Hindlimb muscle (tissue), 1 donor: ENCODE measurements around the gene PXN. TPM values are rescaled to one million over a fixed set of nuclear protein-coding genes. Genes with fewer than 3 reads are reported as not detected.
"Not testable (repeated sequence)": the region's sequence is repeated elsewhere in the genome, so short reads cannot be mapped to it uniquely, and the experiment has no call there.

Source experiments
- DNase-seq: peaks from one replicate; pipeline ENCODE4 v3.0.0-alpha.2; 2013
- polyA plus RNA-seq: library from polyadenylated mRNA; unstranded; fragments of 120-200 nt; gene quantifications from one replicate; pipeline ENCODE4 v1.2.1, GENCODE V29; 2013; ENCODE audit not compliant: insufficient read length

The PXN gene
- polyA plus RNA-seq, 1 donor: 233 TPM

DNA sequence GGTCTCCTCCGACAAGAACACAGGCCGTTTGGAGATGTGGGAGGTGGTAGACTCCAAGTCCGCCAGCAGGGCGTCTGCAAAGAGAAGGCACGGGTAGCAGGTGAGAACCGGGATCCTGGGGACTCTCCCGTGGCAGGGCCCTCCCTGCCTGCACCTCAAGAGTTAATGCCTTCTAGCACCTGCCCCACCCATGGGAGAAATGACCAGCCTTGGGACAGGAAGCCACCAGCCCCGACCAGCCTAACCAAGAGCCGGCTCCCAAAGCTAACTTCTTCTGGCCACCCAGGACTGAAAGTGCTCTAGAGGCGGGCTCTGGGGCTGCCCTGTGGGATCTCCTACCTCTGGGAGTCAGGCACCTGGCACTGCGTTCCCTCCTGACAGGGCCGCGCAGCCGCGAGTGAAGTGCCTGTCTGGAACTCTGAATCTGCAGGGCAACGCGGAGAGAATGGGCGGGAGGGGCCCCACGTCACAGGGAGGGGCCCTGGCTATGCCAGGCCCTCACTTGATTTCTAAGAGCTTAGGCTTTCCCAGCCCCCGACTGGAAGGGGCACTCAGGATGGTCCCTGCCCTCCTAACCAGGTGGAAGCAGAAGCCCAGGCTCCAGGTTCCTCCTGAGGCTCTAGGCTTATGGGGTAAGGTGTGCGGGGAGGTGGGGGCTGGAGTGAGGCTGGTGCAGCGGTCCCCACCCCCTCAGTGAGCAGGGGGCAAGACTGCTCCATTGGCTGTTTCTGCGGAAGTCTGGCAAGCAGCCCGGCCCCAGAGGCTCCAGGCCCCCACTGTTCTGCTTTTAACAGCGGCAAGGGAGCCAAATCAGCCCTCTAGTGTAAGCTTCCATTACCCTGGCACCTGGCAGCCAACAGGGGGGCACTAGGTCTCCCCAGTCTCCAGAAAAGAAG is 41.0 kb downstream of the PXN start:
- no peak for DNase-seq

DNA sequence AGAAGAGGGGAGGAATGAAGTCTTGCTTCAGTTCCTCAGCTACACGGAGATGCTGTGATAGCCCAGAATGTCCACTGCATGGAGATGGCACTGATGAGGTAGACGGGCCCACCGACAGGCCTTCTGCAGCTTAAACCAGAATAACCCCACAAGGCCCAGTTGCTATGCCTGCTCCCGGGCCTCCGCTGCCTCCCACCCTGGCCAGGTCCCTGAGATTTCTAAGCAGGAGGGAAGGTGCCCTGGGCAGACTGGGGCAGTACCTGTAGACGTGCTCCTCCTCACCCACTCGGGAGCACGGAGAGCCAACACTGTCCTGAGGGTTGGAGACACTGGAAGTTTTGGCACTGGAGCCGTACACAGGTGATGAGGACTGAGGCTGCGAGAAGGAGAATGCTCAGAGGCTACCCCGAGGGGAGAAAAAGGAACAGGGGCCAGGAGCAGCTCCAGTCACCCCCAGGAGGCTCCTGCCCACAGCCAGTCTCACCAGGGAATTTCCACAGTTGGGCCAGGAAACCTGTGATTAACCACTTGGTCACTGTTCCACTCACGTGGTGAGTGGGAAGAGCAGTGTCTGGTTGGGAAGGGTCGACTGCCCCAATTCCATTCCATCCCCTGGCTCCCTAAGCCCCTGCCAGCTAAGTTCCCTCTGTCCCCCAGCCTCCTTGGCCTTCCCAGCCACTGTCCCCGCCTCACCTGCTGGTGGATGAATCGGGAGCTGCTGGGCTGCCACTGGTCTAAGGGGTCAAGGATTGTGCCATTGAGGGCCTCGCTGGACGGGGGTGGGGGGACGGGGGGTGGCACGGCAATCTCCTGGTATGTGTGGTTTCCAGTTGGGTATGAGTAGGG is 41.8 kb downstream of the PXN start:
- DNase-seq: no peak

DNA sequence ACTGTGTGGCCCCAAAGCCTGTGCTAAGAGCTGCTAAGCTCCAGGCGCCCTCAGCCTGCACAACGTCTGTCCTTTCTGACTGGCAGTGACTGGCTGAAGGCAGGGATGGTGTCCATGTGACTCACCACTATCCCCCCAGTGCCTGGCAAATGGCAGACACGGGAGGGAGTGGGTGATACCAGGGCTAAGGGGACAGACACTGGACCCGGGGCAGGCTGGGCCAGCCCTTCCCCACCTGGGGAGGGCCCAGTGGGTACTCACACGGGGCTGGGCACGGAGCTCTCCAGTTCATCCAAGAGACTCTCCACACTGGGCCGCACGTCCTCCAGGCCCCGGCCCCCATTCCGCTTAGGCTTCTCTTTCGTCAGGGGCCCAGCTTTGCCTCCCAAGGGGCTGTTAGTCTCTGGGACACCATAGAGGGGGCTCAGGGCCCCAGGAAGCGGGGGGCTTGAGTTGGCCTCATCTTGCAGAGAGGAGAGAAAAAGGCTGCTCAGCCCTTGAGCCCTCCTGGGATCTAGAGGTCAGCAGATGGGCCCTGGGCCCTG is 43.2 kb downstream of the PXN start:
- DNase-seq: no peak

DNA sequence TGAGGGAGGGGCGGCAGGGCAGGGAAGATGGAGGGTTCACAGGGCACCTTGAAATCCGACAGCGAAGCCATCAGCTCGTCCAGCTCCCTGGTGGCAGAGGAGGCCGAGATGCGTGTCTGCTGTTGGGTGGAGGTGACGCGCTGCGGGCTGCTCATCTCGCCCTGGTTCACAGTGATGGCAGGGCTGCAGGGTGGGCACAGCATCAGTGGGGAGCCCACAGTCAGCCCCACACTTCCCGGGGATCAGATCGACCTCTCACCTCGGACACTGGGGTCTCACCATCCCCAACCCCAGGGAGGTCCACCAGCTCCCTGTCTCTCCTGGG is 44.0 kb downstream of the PXN start:
- no peak for DNase-seq

- no peak for DNase-seq
Observed at GRCh38 chr12:120220838-120221575, 44.5 kb downstream of the PXN start.

GRCh38 chr12:120218680-120219606 is 46.6 kb downstream of the PXN start:
- no peak for DNase-seq

DNA sequence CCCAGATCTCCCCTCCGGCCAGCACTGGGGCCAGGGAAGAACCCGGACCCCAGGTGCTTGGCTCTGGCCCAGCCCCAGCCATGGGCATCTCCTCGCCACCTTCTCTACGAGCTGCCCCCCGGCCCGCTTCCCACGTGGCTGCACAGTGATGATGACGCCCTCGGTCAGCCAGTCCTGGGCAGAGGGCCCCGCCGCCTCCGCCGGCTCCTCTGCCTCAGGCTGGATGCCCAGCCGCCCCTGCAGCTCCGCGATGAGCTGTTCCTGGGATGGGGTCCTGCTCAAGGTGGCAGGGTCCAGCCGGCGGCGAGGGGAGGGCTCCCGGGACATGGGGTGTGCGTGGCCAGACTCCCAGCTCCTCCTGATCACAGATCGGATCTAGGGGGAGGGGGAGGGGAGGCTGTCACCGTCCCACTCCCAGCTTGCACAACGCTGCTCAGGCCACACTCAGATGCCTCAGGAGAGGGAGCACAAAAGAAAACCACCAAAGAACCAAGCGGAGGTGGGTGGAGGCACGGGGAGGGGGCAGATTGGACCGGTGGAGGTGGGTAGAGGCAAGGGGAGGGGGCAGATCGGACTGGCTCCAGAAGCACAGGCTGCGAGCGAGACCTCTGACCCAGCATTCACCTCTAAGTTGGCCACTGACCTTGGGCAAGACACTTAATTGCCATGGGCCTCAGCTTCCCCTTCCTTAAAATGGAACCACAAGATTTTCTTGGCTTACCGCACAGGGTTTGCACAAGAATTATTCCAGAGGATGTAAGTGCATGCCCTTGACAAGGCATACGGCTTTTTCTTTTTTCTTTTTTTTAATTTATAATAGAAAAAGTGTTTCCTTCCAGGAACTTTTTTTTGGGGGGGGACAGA is 48.6 kb downstream of the PXN start:
- no peak for DNase-seq

DNA sequence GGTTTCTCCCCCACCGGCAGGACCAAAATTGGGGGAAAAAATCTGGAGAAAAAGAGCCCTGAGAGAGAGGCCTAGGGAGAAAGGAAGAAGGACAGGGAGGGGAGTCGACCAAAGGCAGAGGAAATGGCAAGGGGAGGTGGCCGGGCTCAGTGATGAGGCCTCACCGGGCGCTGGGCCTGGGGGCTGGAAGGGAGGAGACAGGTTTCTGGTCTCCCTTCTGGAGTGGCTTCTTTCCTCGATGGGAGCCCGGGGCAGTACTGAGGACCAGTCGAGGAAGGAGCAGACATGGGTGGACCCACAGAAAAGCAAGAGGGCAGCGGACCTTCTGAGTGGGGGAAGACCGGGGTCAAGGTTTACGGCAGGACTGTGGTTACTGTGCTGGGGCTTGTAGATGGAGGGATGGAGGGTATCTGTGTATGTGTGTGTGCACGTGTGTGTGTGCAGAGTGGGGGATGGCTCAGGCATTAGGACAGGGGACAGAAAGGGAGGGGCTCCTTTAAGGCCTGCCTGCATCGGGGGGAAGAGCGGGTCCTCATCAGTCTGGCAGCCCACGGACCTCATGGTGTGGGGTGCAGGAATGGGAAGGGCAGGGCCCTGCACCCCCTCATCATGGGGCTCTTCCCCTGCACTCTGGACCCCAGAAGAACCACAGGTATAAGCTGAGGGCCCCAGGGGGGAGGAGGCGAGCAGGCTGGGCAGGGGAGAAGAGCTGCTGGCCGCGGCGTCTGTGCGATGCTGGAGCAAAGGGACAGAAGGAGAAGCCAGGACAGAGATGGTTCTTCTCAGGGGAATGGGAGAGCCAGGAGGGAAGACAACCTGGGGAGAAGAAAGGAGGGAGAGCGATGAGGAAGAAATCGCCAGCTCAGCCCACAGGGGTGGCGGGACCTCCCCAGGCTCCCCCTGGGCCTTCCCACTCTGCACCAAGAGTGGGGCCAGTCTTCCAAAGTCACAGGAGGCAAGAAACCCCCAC is 49.5 kb downstream of the PXN start:
- no peak for DNase-seq

DNA sequence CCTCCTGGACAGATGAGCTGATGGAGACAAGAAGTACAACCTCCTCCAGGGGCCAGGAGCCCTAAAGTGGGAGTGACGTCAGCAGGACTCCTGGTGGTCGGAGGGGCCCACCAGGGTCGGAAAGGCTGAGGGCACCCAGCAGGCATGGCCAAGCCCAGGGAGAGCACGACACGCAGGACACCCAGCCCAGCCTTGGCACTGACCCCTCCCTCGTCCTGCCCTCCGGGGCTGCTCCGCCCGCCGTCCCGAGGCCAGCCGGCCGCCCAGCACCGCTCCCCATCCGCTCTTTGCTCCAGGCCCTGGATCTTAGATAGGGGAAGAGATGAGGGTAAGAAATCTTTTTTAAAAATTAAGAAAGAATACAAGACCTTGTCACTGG is 50.2 kb downstream of the PXN start:
- no peak for DNase-seq

- DNase-seq: no peak
Observed at GRCh38 chr12:120214626-120215356, 50.7 kb downstream of the PXN start.

DNA sequence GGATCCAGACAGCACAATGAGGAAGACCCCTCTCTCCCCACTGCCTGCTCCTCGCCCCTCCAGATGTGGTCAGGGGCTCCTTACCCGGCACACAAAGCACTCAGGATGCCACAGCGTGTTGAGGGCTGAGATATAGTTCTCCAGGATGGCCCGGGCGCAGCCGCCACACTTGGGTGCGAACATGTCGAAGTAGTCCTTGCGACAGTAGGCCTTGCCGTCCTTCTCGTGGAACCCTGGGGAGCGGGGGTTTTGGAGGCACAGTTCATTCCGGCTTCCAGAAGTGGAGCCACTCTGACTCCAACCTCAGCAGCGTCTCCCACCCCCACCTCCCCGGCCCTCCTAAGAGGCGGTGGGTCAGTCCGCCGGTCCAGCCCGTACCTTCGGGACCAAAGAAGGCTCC is 51.8 kb downstream of the PXN start:
- DNase-seq: no peak

DNA sequence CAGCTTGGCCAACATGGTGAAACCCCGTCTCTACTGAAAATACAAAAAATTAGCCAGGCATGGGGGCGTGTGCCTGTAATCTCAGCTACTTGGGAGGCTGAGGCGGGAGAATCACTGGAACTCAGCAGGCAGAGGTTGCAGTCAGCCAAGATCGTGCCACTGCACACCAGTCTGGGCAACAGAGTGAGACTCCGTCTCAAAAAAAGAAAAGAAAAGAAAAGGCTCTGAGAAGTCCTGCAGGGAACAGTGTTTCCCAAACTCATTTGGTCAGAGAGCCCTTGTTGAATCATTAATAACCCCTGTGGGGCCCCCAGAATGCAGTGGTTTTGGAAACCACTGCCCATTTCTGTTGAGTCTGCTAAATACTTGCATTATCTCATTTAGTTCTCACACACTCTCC is 52.3 kb downstream of the PXN start:
- DNase-seq: not testable (repeated sequence)

GRCh38 chr12:120212301-120212700 is 53.2 kb downstream of the PXN start:
- no peak for DNase-seq

DNA sequence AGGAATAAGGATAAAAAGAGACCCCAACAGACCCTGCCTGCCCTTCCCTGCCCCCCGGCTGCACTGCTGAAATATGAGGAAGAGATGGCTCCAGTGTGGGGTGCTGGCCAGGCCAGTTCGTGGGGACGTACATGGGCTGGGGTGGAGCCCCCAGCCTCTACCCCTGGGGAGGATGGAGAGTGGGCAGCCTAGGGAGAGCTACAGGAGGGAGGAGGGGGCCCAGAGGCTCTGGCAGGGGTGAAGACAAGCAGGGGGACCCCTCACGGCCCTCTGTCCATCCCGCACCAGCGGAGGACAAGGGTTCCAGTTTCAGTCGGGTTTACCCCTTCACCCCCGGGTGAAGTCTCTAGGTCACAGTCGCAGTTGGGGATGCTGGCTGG is 53.6 kb downstream of the PXN start:
- no peak for DNase-seq

- no peak for DNase-seq
Observed at GRCh38 chr12:120211243-120211903, 54.2 kb downstream of the PXN start.

DNA sequence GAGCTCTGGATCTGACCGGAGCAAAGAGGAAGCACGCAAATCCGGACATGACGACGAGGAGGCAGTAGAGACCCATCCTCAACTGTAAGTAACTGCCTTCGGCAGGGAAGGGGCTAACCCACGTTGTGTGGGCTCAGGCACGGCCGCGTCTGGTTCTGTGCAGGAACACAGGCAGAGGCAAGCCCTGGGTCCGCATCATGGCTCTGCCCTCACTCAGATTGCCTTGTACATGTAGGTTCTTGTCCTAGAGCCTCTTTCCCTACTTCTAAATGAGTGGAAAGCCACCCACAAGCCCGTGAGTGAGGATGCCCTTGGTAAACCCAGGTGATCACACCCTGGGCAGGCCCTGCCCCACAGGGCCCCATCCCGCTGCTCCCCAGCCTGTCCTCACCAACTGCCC is 55.7 kb downstream of the PXN start:
- no peak for DNase-seq

DNA sequence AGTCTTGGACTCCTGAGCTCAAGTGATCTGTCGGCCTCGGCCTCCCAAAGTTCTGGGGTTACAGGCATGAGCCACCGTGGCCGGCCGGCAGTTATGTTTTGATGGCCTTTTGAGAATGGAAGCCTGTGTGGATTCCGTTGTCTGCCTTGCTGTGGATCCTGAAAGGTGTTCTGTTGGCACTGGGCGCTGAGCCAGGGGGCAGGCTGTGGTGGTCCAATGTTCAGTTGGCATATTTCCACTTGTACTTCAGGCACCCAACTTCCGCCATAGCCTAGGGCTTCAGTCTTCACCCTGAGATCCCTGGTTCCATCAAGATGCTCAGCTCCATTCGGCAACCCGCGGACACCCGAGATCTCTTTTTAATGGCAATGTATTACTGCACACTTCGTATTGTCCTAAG is 58.3 kb downstream of the PXN start:
- no peak for DNase-seq

GRCh38 chr12:120206781-120207180 is 58.7 kb downstream of the PXN start:
- DNase-seq: not testable (repeated sequence)
